ENCODE data around the gene MEGF11.

DNA sequence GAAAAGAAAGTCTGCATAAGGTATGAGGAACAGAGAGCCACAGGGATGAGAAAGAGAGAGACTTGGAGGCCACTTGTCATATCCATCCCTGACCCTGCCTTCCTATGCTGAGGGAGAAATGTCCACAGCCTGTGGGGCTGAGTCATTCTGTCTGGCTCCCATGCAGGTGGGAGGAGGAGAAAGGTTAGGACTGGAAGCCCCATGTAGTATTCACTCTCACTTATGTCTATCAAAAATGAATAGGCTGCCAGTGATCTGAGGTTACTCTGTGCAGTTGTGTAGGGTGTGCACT is 313.0 kb downstream of the MEGF11 start:
- TF ChIP-seq, protein P1, sequence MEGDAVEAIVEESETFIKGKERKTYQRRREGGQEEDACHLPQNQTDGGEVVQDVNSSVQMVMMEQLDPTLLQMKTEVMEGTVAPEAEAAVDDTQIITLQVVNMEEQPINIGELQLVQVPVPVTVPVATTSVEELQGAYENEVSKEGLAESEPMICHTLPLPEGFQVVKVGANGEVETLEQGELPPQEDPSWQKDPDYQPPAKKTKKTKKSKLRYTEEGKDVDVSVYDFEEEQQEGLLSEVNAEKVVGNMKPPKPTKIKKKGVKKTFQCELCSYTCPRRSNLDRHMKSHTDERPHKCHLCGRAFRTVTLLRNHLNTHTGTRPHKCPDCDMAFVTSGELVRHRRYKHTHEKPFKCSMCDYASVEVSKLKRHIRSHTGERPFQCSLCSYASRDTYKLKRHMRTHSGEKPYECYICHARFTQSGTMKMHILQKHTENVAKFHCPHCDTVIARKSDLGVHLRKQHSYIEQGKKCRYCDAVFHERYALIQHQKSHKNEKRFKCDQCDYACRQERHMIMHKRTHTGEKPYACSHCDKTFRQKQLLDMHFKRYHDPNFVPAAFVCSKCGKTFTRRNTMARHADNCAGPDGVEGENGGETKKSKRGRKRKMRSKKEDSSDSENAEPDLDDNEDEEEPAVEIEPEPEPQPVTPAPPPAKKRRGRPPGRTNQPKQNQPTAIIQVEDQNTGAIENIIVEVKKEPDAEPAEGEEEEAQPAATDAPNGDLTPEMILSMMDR (IDR thresholded peaks at IDR 0.05), result no peak
- no peak for TF ChIP-seq POLR2A (IDR thresholded peaks at IDR 0.05)
